Measurements from ENCODE around the gene GRAP2. TPM values are rescaled to one million over a fixed set of nuclear protein-coding genes. Genes with fewer than 3 reads are reported as not detected.

Gene GRAP2
- total and polyA plus RNA-seq, 2 of the 8 experiments (the other 6 are each of a cell fraction or from before 2014, with no cell fraction given), result 0.08 TPM; not detected in 1

GRCh38 chr22:39972641-39973040, 71.8 kb downstream of the GRAP2 start:
- no peaks in the 10 kb centered on the region for H3K9me3 ChIP-seq (ENCODE audit: insufficient read depth in 2 of 2, low read depth in 1 of 2, low read length in 1 of 2)
- peaks cover 0 to 7% (median 0%) of the 10 kb centered on the region in 4 experiments; a peak in 4 of 7 replicates for H3K4me1 ChIP-seq (replicated peaks in 1 of 4; ENCODE audit: control insufficient read depth in 3 of 4, insufficient read depth in 4 of 4, low read length in 3 of 4)
- H3K23me2 ChIP-seq (ENCODE audit: low read depth, low read length), result no peaks in the 10 kb centered on the region; the same call in 1 of the 2 replicates
- no peak overlapping the region for H4K91ac ChIP-seq (replicated peaks; ENCODE audit: insufficient read length, low read length)
- no peak overlapping the region for H3K9ac ChIP-seq (replicated peaks in 1 of 4; ENCODE audit: extremely low read depth in 1 of 4, low read depth in 3 of 4, low read length in 3 of 4)
- H3K23ac ChIP-seq (ENCODE audit: insufficient read length), result no peak overlapping the region
- 77% methylated on average over 5 of the region's 5 CpGs; no CpG with 5 or more reads in 1 of the 2 experiments for WGBS, 2 experiments (ENCODE audit: extremely low coverage in 1 of 2, insufficient coverage in 1 of 2, insufficient read length in 1 of 2, insufficient replicate concordance in 2 of 2, low coverage in 1 of 2, low lambda C conversion rate in 2 of 2, missing lambda C conversion rate in 1 of 2)
- H4K20me1 ChIP-seq (replicated peaks in 1 of 2; ENCODE audit: control insufficient read depth in 1 of 2, insufficient read depth in 2 of 2, low read length in 2 of 2), result no peaks in the 10 kb centered on the region
- no peaks in the 10 kb centered on the region for H3K79me2 ChIP-seq (ENCODE audit: control insufficient read depth in 1 of 2, insufficient read depth in 2 of 2, low read length in 2 of 2)
- H3K27ac ChIP-seq (ENCODE audit: low read depth, low read length), result no peak overlapping the region
- H3K56ac ChIP-seq (replicated peaks; ENCODE audit: insufficient read length, low read depth, low read length), result no peak overlapping the region
- no peak overlapping the region for H2BK120ac ChIP-seq (replicated peaks; ENCODE audit: low read depth, low read length)
- H3K79me1 ChIP-seq (ENCODE audit: low read depth, low read length), result no peaks in the 10 kb centered on the region
- no peak overlapping the region for H2BK12ac ChIP-seq (ENCODE audit: low read depth, low read length)
- DNase-seq (ENCODE audit: low read depth in 1 of 2, low spot score in 2 of 2) (no peak), FAIRE-seq (no peak)
- peaks cover 0 to 2% (median under 1%) of the 10 kb centered on the region in 4 experiments; a peak in 3 of 7 replicates for H3K27me3 ChIP-seq (replicated peaks in 1 of 4; ENCODE audit: control insufficient read depth in 3 of 4, extremely low read depth in 1 of 4, insufficient read depth in 3 of 4, low read length in 3 of 4)
- peak overlapping the region; percentile 17; the same call in 1 of the 2 replicates for H2BK20ac ChIP-seq (ENCODE audit: low read length)
- H4K5ac ChIP-seq (ENCODE audit: insufficient read length, low read depth, low read length), result no peak overlapping the region
- H3K14ac ChIP-seq (ENCODE audit: insufficient read length), result no peak overlapping the region
- H2AK5ac ChIP-seq (ENCODE audit: low read depth, low read length), result no peak overlapping the region
- H3K4me2 ChIP-seq (ENCODE audit: insufficient read depth in 1 of 2, low read depth in 2 of 2, low read length in 2 of 2), result no peak overlapping the region
- H2BK15ac ChIP-seq (ENCODE audit: low read length), result no peak overlapping the region
- H3K4ac ChIP-seq (replicated peaks; ENCODE audit: insufficient read length, low read depth, low read length), result no peak overlapping the region
- peak overlapping the region; percentile 67; the same call in 1 of the 2 replicates for H2AFZ ChIP-seq (ENCODE audit: low read length)
- no peak overlapping the region for H3K18ac ChIP-seq (ENCODE audit: extremely low read depth, low read length)
- no peak overlapping the region for H2BK5ac ChIP-seq (ENCODE audit: low read depth, low read length)
- no peak overlapping the region for H4K8ac ChIP-seq (ENCODE audit: extremely low read depth, insufficient read depth, low read length)
- ChIA-PET POLR2A (ENCODE audit: partially characterized antibody) (interaction anchor here (0.6 kb wide), 1 partner anchor 52 kb away, joined by 4 read pairs; no protein-coding TSS in a partner anchor), CTCF (ENCODE audit: partially characterized antibody) (interaction anchor here (0.9 to 3.3 kb wide), 7 partner anchors 11 to 437 kb away, joined by 3 to 14 read pairs (median 6); no protein-coding TSS in a partner anchor)
- H3K4me3 ChIP-seq (ENCODE audit: extremely low read depth in 1 of 4, insufficient read depth in 2 of 4, low read depth in 3 of 4, low read length in 4 of 4), result no peak overlapping the region
- no peaks in the 10 kb centered on the region for H3K36me3 ChIP-seq (ENCODE audit: control insufficient read depth in 2 of 4, insufficient read depth in 4 of 4, low read length in 3 of 4)
- TF ChIP-seq ASH2L (IDR thresholded peaks at IDR 0.05; ENCODE audit: low read length) (no peak), PHF8 (conservative IDR thresholded peaks at IDR 0.05; ENCODE audit: low read depth, low read length) (no peak), KDM1A (IDR thresholded peaks at IDR 0.05; ENCODE audit: borderline replicate concordance, low read length) (no peak), SIN3A (conservative IDR thresholded peaks at IDR 0.05 in 1 of 2, IDR thresholded peaks at IDR 0.05 in 1 of 2; ENCODE audit: low read depth in 1 of 2, low read length in 2 of 2) (no peak), RXRA (IDR thresholded peaks at IDR 0.05; ENCODE audit: insufficient read depth, low read depth, low read length) (no peak), KDM5A (IDR thresholded peaks at IDR 0.05; ENCODE audit: low read length) (no peak), RFX5 (IDR thresholded peaks at IDR 0.05; ENCODE audit: borderline replicate concordance, low read depth, low read length) (no peak), BRCA1 (IDR thresholded peaks at IDR 0.05; ENCODE audit: low read depth, low read length) (no peak), ZNF274 (IDR thresholded peaks at IDR 0.05; ENCODE audit: borderline replicate concordance, extremely low read depth, low read length) (no peak), SUZ12 (IDR thresholded peaks at IDR 0.05; ENCODE audit: low read length) (no peak), CREB1 (IDR thresholded peaks at IDR 0.05) (no peak), EZH2 (IDR thresholded peaks at IDR 0.05; ENCODE audit: low read depth, low read length, severe bottlenecking) (no peak), RBBP5 (IDR thresholded peaks at IDR 0.05; ENCODE audit: borderline replicate concordance, low read depth, low read length) (no peak)

Data from H1 (cell line).